ENCODE measurements around the gene BMPER. TPM values are rescaled to one million over a fixed set of nuclear protein-coding genes. Genes with fewer than 3 reads are reported as not detected.

The BMPER gene
- total RNA-seq, 1 donor from 2014 or later: 0.56 TPM

- Mint-ChIP-seq H3K36me3 (ENCODE audit: unreplicated experiment) (no peaks in the 10 kb centered on the region), H3K9me3 (ENCODE audit: unreplicated experiment) (no peaks in the 10 kb centered on the region), H3K27ac (ENCODE audit: unreplicated experiment) (no peak overlapping the region), H3K27me3 (ENCODE audit: unreplicated experiment) (peaks cover 4% of the 10 kb centered on the region), H3K4me1 (ENCODE audit: unreplicated experiment) (peaks cover 5% of the 10 kb centered on the region), H3K4me3 (ENCODE audit: unreplicated experiment) (no peak overlapping the region)
- no peak for DNase-seq (ENCODE audit: extremely low spot score, unreplicated experiment)
- no peak for TF ChIP-seq CTCF (IDR thresholded peaks at IDR 0.05)
These were observed 153.9 kb downstream of the BMPER start for GRCh38 chr7:34059136-34059828.

- no peak for DNase-seq (ENCODE audit: extremely low spot score, unreplicated experiment)
- TF ChIP-seq CTCF (IDR thresholded peaks at IDR 0.05): no peak
These were observed 155.0 kb downstream of the BMPER start for GRCh38 chr7:34060196-34060947.

GRCh38 chr7:34061149-34061548 is 155.8 kb downstream of the BMPER start:
- TF ChIP-seq CTCF (IDR thresholded peaks at IDR 0.05): no peak
- no peak overlapping the region for H3K27ac Mint-ChIP-seq (ENCODE audit: unreplicated experiment)
- peaks cover 4% of the 10 kb centered on the region for H3K27me3 Mint-ChIP-seq (ENCODE audit: unreplicated experiment)
- H3K36me3 Mint-ChIP-seq (ENCODE audit: unreplicated experiment): no peaks in the 10 kb centered on the region
- no peak overlapping the region for H3K4me3 Mint-ChIP-seq (ENCODE audit: unreplicated experiment)
- H3K4me1 Mint-ChIP-seq (ENCODE audit: unreplicated experiment): peaks cover 5% of the 10 kb centered on the region
- H3K9me3 Mint-ChIP-seq (ENCODE audit: unreplicated experiment): no peaks in the 10 kb centered on the region
- no peak for DNase-seq (ENCODE audit: extremely low spot score, unreplicated experiment)

More at GRCh38 chr7:34060196-34060947, 155.0 kb downstream of the BMPER start:
- no peaks in the 10 kb centered on the region for H3K9me3 Mint-ChIP-seq (ENCODE audit: unreplicated experiment)
- no peaks in the 10 kb centered on the region for H3K36me3 Mint-ChIP-seq (ENCODE audit: unreplicated experiment)
- peaks cover 5% of the 10 kb centered on the region for H3K4me1 Mint-ChIP-seq (ENCODE audit: unreplicated experiment)
- no peak overlapping the region for H3K27ac Mint-ChIP-seq (ENCODE audit: unreplicated experiment)
- H3K27me3 Mint-ChIP-seq (ENCODE audit: unreplicated experiment): peaks cover 4% of the 10 kb centered on the region
- no peak overlapping the region for H3K4me3 Mint-ChIP-seq (ENCODE audit: unreplicated experiment)

GRCh38 chr7:34062341-34062740 is 157.0 kb downstream of the BMPER start:
- H3K4me1 Mint-ChIP-seq (ENCODE audit: unreplicated experiment): peaks cover 10% of the 10 kb centered on the region
- DNase-seq (ENCODE audit: extremely low spot score, unreplicated experiment): no peak
- H3K27me3 Mint-ChIP-seq (ENCODE audit: unreplicated experiment): peaks cover 4% of the 10 kb centered on the region
- no peaks in the 10 kb centered on the region for H3K9me3 Mint-ChIP-seq (ENCODE audit: unreplicated experiment)
- no peaks in the 10 kb centered on the region for H3K36me3 Mint-ChIP-seq (ENCODE audit: unreplicated experiment)
- no peak overlapping the region for H3K4me3 Mint-ChIP-seq (ENCODE audit: unreplicated experiment)
- no peak overlapping the region for H3K27ac Mint-ChIP-seq (ENCODE audit: unreplicated experiment)
- TF ChIP-seq CTCF (IDR thresholded peaks at IDR 0.05): no peak

GRCh38 chr7:34062826-34063225 is 157.5 kb downstream of the BMPER start:
- Mint-ChIP-seq H3K4me3 (ENCODE audit: unreplicated experiment) (no peak overlapping the region), H3K9me3 (ENCODE audit: unreplicated experiment) (no peaks in the 10 kb centered on the region), H3K27ac (ENCODE audit: unreplicated experiment) (no peak overlapping the region), H3K27me3 (ENCODE audit: unreplicated experiment) (peaks cover 4% of the 10 kb centered on the region), H3K36me3 (ENCODE audit: unreplicated experiment) (no peaks in the 10 kb centered on the region), H3K4me1 (ENCODE audit: unreplicated experiment) (peaks cover 15% of the 10 kb centered on the region)
- DNase-seq (ENCODE audit: extremely low spot score, unreplicated experiment): no peak
- no peak for TF ChIP-seq CTCF (IDR thresholded peaks at IDR 0.05)
